Stimulated activated CD8-positive, alpha-beta memory T cell treated with anti-CD3 and anti-CD28 coated beads, Interleukin-12 subunit alpha, Interleukin-12 subunit beta, amount 100 ng/mL, for 1 hour (primary cell): ENCODE measurements around the gene HEXIM2.
A peak's percentile ranks its signal among the peaks of the same experiment; 100 is the strongest.

Experiments used
- DNase-seq: peaks from one replicate; pipeline ENCODE4 v3.0.0-alpha.2; 2020; ENCODE audit warnings: low read depth

The HEXIM2 gene

DNA sequence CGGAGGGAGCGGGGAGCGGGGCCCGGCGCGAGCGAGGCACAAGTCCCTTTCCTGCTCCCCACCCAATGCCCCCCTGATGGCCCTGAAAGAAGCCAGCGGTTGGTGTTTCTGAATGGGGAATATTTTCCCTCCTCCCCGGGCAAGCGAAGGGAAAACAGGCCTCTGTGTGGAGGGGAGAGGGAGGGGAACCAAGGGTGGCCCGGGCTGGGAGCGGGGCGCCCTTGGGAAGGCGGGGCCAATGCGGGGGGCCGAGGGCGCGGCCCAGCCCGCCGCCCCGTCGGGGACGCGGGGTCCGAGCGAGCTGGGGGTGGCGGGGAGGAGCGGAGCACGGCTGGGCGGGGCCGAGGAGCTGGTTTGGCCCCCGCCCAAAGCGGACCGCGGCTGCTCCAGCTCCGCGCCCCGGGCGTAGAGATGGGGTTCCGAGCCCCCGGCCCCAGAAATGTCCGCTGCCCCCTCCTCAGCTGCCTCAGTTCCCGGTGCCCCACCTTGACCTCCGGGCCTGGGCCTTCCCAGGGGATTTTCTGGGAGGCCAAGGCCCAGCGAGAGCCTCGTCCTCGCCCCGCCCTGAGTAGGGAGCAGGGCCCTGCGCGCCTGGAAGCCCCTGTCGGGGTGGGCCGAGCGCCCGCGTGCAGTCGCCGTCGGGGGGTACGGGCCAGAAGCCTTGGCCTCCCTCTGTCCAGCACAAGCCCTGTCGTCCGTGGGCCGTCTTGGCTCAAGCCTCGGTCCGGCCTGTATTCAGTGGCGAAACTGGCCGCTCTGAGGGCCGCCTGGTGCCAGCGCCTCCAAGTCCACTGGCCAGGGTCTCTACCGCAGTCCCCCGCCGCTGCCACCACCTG, 17.3 kb upstream of the HEXIM2 start:
- no peak for DNase-seq

DNA sequence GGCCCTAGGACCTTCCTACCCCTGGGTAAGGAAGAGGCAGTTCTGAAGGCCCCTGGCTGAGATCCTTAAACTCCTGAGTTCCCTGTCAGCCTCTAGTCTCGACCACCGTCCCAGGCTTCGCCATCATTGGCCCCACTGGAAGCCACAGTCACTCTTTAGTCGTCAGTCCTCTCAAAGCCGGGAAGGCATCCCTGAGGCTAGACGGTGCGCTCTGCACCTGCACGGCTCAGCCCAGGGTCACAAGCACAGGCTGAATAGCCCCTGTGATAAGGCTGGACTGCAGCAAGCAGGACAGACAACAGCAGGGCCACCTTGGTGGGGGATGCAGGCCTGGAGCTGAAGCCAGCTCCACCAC, 16.7 kb upstream of the HEXIM2 start:
- no peak for DNase-seq

DNA sequence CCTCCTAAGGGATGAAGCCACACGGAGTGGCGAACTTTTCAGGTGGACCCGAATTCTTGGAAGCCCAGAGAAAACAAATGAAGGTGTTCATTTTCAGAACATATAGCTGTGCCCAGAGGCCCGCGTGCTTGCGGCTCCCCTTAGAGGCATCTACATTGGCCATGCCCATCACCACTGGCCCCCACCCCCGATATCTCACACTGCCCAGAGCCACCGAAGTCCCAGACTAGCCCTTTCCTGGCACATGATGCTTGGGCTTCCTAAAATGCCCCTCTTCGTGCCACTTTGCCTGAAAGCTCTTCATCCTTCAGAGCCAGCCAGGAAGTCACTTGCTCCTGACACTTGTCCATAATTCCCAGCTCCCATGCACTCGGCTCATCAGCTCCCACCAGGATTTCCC, 15.5 kb upstream of the HEXIM2 start:
- no peak for DNase-seq

- no peak for DNase-seq
Measured at GRCh38 chr17:45146592-45146889, 15.1 kb upstream of the HEXIM2 start.

DNA sequence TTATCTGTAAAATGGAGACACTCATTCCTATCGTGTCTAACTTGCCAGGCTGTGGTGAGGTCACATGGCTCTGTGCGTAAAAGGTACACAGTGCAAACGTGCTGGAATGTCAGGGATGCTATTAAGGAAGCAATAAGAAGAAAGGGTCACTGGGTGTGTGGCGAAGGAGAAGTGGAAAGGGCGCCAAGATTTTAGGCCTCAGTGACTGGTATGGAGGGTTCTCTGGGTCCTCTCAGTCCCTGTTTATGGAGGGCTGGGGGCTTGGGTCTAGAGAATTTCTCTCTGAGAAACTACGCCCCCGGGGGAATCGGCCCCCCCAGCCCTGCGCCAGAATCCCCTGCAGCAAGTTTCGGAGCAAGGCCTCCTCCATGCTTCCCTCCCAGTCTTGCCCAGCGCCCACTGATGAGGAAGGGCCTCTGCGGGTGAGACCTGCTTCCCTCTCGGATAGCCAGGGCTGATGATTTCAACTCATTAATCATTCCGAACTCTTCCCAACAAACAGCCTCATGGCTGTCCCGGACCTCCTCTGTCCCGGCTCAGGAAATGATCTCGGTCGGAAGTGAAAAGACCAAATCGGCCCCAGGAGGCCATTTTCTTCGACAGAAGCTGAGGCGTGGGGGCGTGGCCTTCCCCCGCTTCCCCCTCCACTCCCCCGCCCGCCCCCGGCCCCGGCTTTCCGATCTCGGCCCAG, 14.6 kb upstream of the HEXIM2 start:
- DNase-seq = peak; percentile 44

DNA sequence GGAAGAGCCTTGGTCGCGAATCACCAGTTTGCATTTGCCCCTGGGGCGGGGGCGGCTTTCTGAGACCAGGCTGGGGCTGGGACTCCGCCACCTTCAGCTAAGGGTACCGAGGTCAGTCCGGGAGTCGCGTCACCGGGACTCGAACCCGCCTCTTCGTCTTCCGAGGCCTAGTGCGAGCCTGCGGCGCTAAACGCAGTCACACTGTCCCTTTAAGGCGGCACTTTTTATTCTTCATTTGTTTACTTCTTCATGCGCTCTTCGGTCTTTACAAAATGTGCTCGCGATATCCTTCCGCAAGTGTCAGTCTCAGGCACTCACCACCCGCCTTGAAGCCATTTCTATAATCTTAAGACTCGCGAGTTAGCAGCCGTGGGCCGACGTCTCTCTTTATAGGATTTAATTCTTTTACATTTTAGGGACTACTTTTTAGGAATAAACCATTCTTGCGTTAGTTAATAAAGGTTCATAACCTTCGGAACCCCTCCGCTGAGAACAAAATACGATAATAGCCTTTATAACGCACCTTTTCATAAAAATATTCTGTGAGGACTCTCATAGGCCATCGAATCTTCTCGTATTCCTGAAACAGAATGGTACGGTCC, 14.0 kb upstream of the HEXIM2 start:
- DNase-seq = peak; percentile 46

DNA sequence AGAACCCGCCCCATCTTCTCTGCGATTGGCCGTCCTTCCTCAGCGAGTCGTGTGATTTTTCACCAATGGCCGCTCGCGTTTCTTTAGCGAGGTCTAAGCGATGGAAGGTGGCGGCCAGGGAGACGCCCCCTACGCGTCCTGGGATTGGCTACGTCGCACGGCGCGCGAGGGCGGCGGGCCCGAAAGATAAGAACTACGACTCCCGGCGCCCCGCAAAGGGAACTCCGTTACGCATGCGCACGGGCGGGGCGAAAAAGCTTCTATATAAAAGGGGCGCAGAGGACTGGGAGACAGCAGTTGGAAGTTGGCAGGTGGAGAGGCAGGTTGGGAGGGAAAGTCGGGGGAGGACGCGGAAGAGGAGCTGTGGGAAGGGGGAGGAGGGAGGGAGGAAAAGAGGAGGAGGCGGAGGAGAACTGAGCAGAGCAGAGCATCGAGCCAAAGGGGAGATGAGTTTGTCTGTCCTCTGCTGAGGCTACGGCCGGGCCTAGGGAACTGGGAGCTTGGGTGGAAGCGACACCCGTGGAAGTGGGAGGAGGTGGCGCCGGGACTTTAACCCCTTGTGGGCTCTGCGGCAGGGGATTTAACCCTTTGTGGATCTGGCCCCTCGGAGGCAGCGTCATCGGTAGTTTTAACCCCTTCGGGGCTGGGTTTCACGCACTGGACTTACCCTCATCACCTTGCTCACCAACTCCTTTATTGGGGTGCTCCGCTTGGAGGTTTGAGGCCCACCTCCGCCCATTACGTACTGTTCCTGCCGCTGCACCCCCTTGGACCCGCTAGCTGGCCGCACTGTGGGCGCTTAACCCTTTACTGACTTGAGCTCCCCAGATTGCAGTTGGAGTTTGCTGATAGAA, 13.3 kb upstream of the HEXIM2 start, which contains the start of gene HEXIM1:
Gene HEXIM1, plus strand, starts transcription at position 293 of the 854 bp plus-strand sequence. CDS start 716 bp downstream, outside the sequence.
- DNase-seq = peak; percentile 99

- peak; percentile 61 for DNase-seq
Measured at GRCh38 chr17:45149037-45149668, 12.5 kb upstream of the HEXIM2 start.

DNA sequence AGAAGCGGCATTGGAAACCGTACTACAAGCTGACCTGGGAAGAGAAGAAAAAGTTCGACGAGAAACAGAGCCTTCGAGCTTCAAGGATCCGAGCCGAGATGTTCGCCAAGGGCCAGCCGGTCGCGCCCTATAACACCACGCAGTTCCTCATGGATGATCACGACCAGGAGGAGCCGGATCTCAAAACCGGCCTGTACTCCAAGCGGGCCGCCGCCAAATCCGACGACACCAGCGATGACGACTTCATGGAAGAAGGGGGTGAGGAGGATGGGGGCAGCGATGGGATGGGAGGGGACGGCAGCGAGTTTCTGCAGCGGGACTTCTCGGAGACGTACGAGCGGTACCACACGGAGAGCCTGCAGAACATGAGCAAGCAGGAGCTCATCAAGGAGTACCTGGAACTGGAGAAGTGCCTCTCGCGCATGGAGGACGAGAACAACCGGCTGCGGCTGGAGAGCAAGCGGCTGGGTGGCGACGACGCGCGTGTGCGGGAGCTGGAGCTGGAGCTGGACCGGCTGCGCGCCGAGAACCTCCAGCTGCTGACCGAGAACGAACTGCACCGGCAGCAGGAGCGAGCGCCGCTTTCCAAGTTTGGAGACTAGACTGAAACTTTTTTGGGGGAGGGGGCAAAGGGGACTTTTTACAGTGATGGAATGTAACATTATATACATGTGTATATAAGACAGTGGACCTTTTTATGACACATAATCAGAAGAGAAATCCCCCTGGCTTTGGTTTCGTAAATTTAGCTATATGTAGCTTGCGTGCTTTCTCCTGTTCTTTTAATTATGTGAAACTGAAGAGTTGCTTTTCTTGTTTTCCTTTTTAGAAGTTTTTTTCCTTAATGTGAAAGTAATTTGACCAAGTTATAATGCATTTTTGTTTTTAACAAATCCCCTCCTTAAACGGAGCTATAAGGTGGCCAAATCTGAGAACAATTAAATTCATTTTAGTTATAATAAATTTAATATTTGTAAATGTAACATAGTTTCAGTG, 11.7 kb upstream of the HEXIM2 start:
- no peak for DNase-seq

GRCh38 chr17:45150911-45151809, 10.5 kb upstream of the HEXIM2 start:
- no peak for DNase-seq

DNA sequence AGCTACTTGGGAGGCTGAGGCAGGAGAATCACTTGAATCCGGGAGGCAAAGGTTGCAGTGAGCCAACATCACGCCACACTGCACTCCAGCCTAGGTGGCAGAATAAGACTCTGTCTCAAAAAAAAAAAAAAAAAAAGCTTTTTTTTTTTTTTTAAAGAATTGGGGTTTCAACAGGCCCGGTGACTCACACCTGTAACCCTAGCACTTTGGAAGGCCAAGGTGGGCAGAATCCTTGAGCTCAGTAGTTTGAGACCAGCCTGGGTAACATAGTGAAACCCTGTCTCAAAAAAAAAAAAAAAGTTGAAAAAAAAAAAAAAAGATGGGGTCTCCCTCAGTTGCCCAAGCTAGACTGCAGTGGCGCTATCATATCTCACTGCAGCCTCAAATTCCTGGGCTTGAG, 6.6 kb upstream of the HEXIM2 start:
- no peak for DNase-seq

- DNase-seq = no peak
Measured at GRCh38 chr17:45155483-45155882, 6.2 kb upstream of the HEXIM2 start.

DNA sequence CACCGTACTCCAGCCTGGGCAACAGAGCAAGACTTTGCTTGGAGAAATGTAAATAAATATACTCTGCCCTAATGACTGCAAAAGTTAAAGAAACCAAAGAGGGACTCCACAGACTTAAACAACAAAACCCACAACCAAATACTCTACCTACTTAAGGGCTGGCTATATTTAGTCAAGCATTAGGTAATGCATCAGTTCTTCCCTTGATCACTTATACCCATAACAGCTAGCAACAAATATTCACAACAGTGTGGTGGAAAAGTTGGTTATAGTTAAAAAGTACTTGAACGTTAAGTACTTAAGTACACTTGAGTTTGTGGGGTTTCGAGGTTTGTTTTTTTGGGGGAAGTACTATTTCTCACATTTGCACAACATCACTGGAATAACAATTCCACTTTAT, 5.4 kb upstream of the HEXIM2 start:
- DNase-seq = no peak

- no peak for DNase-seq
Measured at GRCh38 chr17:45160447-45161287, 1.0 kb upstream of the HEXIM2 start.

DNA sequence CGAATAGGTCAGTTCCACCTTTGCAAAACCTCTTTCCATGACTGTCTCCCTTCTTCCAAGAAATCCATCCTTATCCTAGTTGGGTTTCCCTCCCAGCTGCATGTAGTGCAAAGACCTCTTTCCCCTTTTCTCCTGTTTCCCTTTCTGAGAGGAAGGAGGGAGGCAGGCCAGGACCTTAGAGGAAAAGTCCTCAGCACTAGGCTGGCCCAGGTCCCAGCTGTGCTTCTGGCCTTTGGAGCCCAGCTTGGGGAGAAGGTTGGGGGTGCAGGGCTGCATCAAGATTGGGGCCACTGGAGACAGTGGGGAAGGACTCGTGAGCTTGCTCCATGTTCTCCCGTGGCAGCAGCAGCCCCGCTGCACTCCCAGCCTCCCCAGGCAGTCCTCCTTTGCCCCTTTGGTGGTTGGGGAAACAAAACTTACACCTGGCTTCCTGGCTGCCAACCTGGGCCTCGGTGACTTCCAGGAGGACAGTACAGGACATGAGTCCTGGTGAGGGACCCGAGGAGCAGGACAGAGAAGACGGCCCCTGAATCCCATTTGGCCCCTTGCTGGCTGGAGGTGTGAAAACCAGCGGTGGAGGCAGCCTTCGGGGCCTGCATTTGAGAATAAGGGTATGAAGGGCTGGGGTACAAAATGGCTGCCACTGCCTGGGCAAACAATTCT, 481 bp downstream of the HEXIM2 start:
- no peak for DNase-seq

- DNase-seq = no peak
Measured at GRCh38 chr17:45164734-45165269, 3.1 kb downstream of the HEXIM2 start.

DNA sequence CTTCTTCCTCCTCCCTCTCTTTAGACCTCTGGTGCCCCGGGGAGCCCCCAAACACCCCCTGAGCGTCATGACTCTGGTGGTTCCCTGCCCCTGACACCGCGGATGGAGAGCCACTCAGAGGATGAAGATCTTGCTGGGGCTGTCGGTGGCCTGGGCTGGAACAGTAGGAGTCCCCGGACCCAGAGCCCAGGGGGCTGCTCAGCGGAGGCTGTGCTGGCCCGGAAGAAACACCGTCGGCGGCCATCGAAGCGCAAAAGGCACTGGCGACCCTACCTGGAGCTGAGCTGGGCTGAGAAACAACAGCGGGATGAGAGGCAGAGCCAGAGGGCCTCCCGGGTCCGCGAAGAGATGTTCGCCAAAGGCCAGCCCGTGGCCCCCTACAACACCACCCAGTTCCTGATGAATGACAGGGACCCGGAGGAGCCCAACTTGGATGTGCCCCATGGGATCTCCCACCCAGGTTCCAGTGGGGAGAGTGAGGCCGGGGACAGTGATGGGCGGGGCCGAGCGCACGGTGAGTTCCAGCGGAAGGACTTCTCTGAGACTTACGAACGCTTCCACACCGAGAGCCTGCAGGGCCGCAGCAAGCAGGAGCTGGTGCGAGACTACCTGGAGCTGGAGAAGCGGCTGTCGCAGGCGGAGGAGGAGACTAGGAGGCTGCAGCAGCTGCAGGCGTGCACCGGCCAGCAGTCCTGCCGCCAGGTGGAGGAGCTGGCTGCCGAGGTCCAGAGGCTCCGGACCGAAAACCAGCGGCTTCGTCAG, 7.5 kb downstream of the HEXIM2 start:
- no peak for DNase-seq
